H1 (cell line): Measurements from ENCODE around the gene CSF1. TPM values are rescaled to one million over a fixed set of nuclear protein-coding genes. Genes with fewer than 3 reads are reported as not detected.

ENCODE experiments used
- CTCF ChIA-PET: fragments of 300-600 bp; sonication (Branson Sonifier 250); formaldehyde crosslinking; loops from one replicate; lab custom pipeline; 2021; ENCODE audit not compliant: partially characterized antibody; lab: Charles Lee
- POLR2A ChIA-PET: fragments of 300-600 bp; sonication (Branson Sonifier 250); formaldehyde crosslinking; loops from one replicate; lab custom pipeline; 2021; ENCODE audit warnings: inconsistent platforms; ENCODE audit not compliant: partially characterized antibody; lab: Charles Lee
- DNase-seq, 2 experiments: peaks; one replicate each; pipeline versions ENCODE4 v3.0.0 to v3.0.0-alpha.2; 2010 to 2022; ENCODE audit warnings: low spot score in 2 of 2, low read depth in 1 of 2, mixed read lengths in 1 of 2
- FAIRE-seq: peaks from 2 replicates; lab custom pipeline; 2011; peaks lifted over from hg19 to GRCh38; lab: Jason Lieb, UNC
- H2AFZ ChIP-seq: 2 replicates; pipeline ENCODE4 v1.8.1; 2012; ENCODE audit warnings: low read length, inconsistent platforms
- H2AK5ac ChIP-seq: 2 replicates; pipeline ENCODE4 v1.6.1; 2013; ENCODE audit warnings: low read depth, low read length
- H2BK120ac ChIP-seq: replicated peaks from 2 replicates; pipeline ENCODE3; 2013; ENCODE audit warnings: low read depth, low read length, inconsistent platforms
- H2BK12ac ChIP-seq: 2 replicates; pipeline ENCODE4 v1.6.1; 2013; ENCODE audit warnings: low read depth, low read length
- H2BK15ac ChIP-seq: 2 replicates; pipeline ENCODE4 v1.6.1; 2013; ENCODE audit warnings: low read length
- H2BK20ac ChIP-seq: 2 replicates; pipeline ENCODE4 v1.6.1; 2013; ENCODE audit warnings: low read length
- H2BK5ac ChIP-seq: 2 replicates; pipeline ENCODE4 v1.6.1; 2013; ENCODE audit warnings: low read depth, low read length
- H3K14ac ChIP-seq: 2 replicates; pipeline ENCODE4 v1.6.1; 2013; ENCODE audit warnings: inconsistent platforms; ENCODE audit not compliant: insufficient read length
- H3K18ac ChIP-seq: 2 replicates; pipeline ENCODE4 v1.6.1; 2013; ENCODE audit warnings: low read length; ENCODE audit errors: extremely low read depth
- H3K23ac ChIP-seq: 2 replicates; pipeline ENCODE4 v1.6.1; 2013; ENCODE audit warnings: inconsistent platforms; ENCODE audit not compliant: insufficient read length
- H3K23me2 ChIP-seq: 2 replicates; pipeline ENCODE4 v1.6.1; 2013; ENCODE audit warnings: low read depth, low read length
- H3K27ac ChIP-seq: 2 replicates; pipeline ENCODE4 v1.6.1; 2011; ENCODE audit warnings: low read depth, low read length, inconsistent platforms
- H3K27me3 ChIP-seq, 4 experiments: replicated peaks in 1 of 4; 1 replicate in 1 of 4; 2 replicates in 3 of 4; pipeline versions ENCODE4 v1.6.1 to v1.8.1; 2011 to 2013; ENCODE audit warnings: low read length in 3 of 4, mild to moderate bottlenecking in 3 of 4, inconsistent platforms in 2 of 4, mixed read lengths in 2 of 4, moderate library complexity in 1 of 4; ENCODE audit not compliant: control insufficient read depth in 3 of 4, insufficient read depth in 3 of 4; ENCODE audit errors: extremely low read depth in 1 of 4
- H3K36me3 ChIP-seq, 4 experiments: 2 replicates each; pipeline versions ENCODE4 v1.6.1 to v1.8.1; 2011 to 2013; ENCODE audit warnings: mild to moderate bottlenecking in 4 of 4, low read length in 3 of 4, moderate library complexity in 2 of 4, control low read depth in 1 of 4, inconsistent platforms in 1 of 4; ENCODE audit not compliant: insufficient read depth in 4 of 4, control insufficient read depth in 2 of 4
- H3K4ac ChIP-seq: replicated peaks from 2 replicates; pipeline ENCODE3; 2013; ENCODE audit warnings: low read length, low read depth, mixed read lengths, inconsistent platforms; ENCODE audit not compliant: insufficient read length
- H3K4me1 ChIP-seq, 4 experiments: replicated peaks in 1 of 4; 1 replicate in 1 of 4; 2 replicates in 3 of 4; pipeline versions ENCODE4 v1.6.1 to v1.8.1; 2011 to 2013; ENCODE audit warnings: low read length in 3 of 4, inconsistent platforms in 2 of 4, mixed read lengths in 1 of 4; ENCODE audit not compliant: insufficient read depth in 4 of 4, control insufficient read depth in 3 of 4
- H3K4me2 ChIP-seq, 2 experiments: 2 replicates each; pipeline versions ENCODE4 v1.6.1 to v1.8.1; 2011 to 2013; ENCODE audit warnings: low read depth in 2 of 2, low read length in 2 of 2, control low read depth in 1 of 2, inconsistent platforms in 1 of 2, mild to moderate bottlenecking in 1 of 2; ENCODE audit not compliant: insufficient read depth in 1 of 2
- H3K4me3 ChIP-seq, 4 experiments: fragments of 200-600, 300-600 bp in 1 of 4; sonication (generic), shearing (Covaris generic), sonication (Bioruptor Twin) in 1 of 4; 2 replicates each; pipeline versions ENCODE4 v1.5.1 to v1.8.1; 2011 to 2016; ENCODE audit warnings: low read length in 4 of 4, low read depth in 3 of 4, control low read depth in 2 of 4, inconsistent platforms in 2 of 4, mild to moderate bottlenecking in 2 of 4, mixed read lengths in 1 of 4, moderate library complexity in 1 of 4; ENCODE audit not compliant: insufficient read depth in 2 of 4; ENCODE audit errors: extremely low read depth in 1 of 4
- H3K56ac ChIP-seq: replicated peaks from 2 replicates; pipeline ENCODE3; 2013; ENCODE audit warnings: low read depth, mild to moderate bottlenecking, mixed read lengths, low read length, inconsistent platforms; ENCODE audit not compliant: insufficient read length
- H3K79me1 ChIP-seq: 2 replicates; pipeline ENCODE4 v1.6.1; 2013; ENCODE audit warnings: low read depth, low read length, control low read depth
- H3K79me2 ChIP-seq, 2 experiments: 2 replicates each; pipeline versions ENCODE4 v1.6.1 to v1.8.1; 2012 to 2013; ENCODE audit warnings: low read length in 2 of 2, mild to moderate bottlenecking in 2 of 2, inconsistent platforms in 1 of 2; ENCODE audit not compliant: insufficient read depth in 2 of 2, control insufficient read depth in 1 of 2
- H3K9ac ChIP-seq, 4 experiments: replicated peaks in 1 of 4; 1 replicate in 1 of 4; 2 replicates in 3 of 4; pipeline versions ENCODE4 v1.6.1 to v1.8.1; 2011 to 2013; ENCODE audit warnings: low read depth in 3 of 4, low read length in 3 of 4, control low read depth in 2 of 4, mild to moderate bottlenecking in 2 of 4, moderate library complexity in 2 of 4, inconsistent platforms in 1 of 4; ENCODE audit errors: extremely low read depth in 1 of 4
- H3K9me3 ChIP-seq, 2 experiments: 2 replicates each; pipeline versions ENCODE4 v1.6.1 to v1.8.1; 2012 to 2013; ENCODE audit warnings: mild to moderate bottlenecking in 2 of 2, moderate library complexity in 2 of 2, control low read depth in 1 of 2, inconsistent platforms in 1 of 2, low read depth in 1 of 2, low read length in 1 of 2, mixed read lengths in 1 of 2; ENCODE audit not compliant: insufficient read depth in 2 of 2
- H4K20me1 ChIP-seq, 2 experiments: replicated peaks in 1 of 2; 2 replicates each; pipeline versions ENCODE3 to v1.8.1; 2011 to 2013; ENCODE audit warnings: inconsistent platforms in 2 of 2, low read length in 2 of 2, mild to moderate bottlenecking in 1 of 2; ENCODE audit not compliant: insufficient read depth in 2 of 2, control insufficient read depth in 1 of 2
- H4K5ac ChIP-seq: 2 replicates; pipeline ENCODE4 v1.6.1; 2013; ENCODE audit warnings: low read length, low read depth, mixed read lengths, inconsistent platforms; ENCODE audit not compliant: insufficient read length
- H4K8ac ChIP-seq: 2 replicates; pipeline ENCODE4 v1.8.0; 2013; ENCODE audit warnings: mild to moderate bottlenecking, moderate library complexity, low read length, inconsistent platforms; ENCODE audit not compliant: insufficient read depth; ENCODE audit errors: extremely low read depth
- H4K91ac ChIP-seq: replicated peaks from 2 replicates; pipeline ENCODE3; 2013; ENCODE audit warnings: low read length, mixed read lengths, inconsistent platforms; ENCODE audit not compliant: insufficient read length
- CHD1 ChIP-seq: IDR thresholded peaks from 2 replicates; pipeline ENCODE4 v1.6.1; 2012; ENCODE audit warnings: low read depth, low read length, improper control_type of control experiment
- RBBP5 ChIP-seq: IDR thresholded peaks from 2 replicates; pipeline ENCODE4 v1.7.1; 2012; ENCODE audit warnings: low read depth, mild to moderate bottlenecking, inconsistent platforms, low read length, moderate library complexity, borderline replicate concordance
- SP2 ChIP-seq: IDR thresholded peaks from 2 replicates; pipeline ENCODE4 v1.6.1; 2012; ENCODE audit warnings: mild to moderate bottlenecking, low read length, inconsistent platforms
- TCF12 ChIP-seq: IDR thresholded peaks from 2 replicates; pipeline ENCODE4 v1.6.1; 2011; ENCODE audit warnings: low read depth, mild to moderate bottlenecking, low read length
- WGBS, 2 experiments: shearing (Covaris generic) in 1 of 2; methylation state at CpG; one replicate each; pipeline versions ENCODE4 v1.1.6 to v1.1.7; 2013 to 2015; ENCODE audit warnings: low lambda C conversion rate in 2 of 2, mixed read lengths in 2 of 2, inconsistent platforms in 1 of 2, low coverage in 1 of 2, missing lambda C conversion rate in 1 of 2; ENCODE audit not compliant: insufficient replicate concordance in 2 of 2, insufficient coverage in 1 of 2, insufficient read length in 1 of 2; ENCODE audit errors: extremely low coverage in 1 of 2, missing lambda C conversion rate in 1 of 2; 5-methylcytosine and 5-hydroxymethylcytosine counted together
- polyA plus RNA-seq, 7 experiments: library from polyadenylated mRNA; depleted of rRNA in 3 of 7; stranded (reverse) in 5 of 7; unstranded in 2 of 7; fragments of >200 nt in 5 of 7; fragments of 200-250 nt in 2 of 7; gene quantifications; 1 replicate in 5 of 7; 2 replicates in 1 of 7; 4 replicates in 1 of 7; pipeline versions ENCODE4 v1.2.1 to v1.2.3, GENCODE V29; 2011 to 2013; ENCODE audit warnings: missing spikeins in 2 of 7, mixed read lengths in 2 of 7
- total RNA-seq: library from RNA; stranded (reverse); fragmentation: NEBNext Ultra II Directional; extraction: Animal tissue kit (Norgen Biotek cat#: 25700); gene quantifications from 2 replicates; pipeline ENCODE4 v1.2.1, GENCODE V29; 2021

Gene CSF1
- total and polyA plus RNA-seq, 2 of the 8 experiments (the other 6 are each of a cell fraction or from before 2014, with no cell fraction given), result 3.3 to 5.4 TPM

DNA sequence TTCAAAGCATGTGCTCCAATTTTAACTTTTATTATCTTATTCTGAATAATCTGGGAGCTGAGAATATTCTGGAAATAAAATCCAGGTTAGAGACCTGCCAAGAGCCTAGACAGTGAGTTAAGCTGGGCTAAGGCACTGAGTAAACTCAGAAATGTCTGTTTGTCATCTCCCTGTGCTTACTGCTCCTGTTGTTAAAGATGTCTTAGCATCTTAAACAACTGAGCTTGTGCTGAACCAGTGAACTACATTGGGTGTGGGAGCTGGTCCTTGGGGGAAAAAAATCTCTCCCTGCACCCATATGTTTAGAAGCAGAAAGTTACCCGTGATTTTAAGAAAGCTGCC, 49.0 kb downstream of the CSF1 start:
- H3K9me3 ChIP-seq, result no peaks in the 10 kb centered on the region
- no peak overlapping the region for H4K8ac ChIP-seq
- H4K5ac ChIP-seq, result no peak overlapping the region
- 0 out of 2 replicates have a peak, but pooled peaks have one; percentile 21 for TF ChIP-seq RBBP5
- TF ChIP-seq CHD1, result no peak
- 0 out of 2 replicates have a peak, but pooled peaks have one; percentile 1 for TF ChIP-seq TCF12
- no peak for TF ChIP-seq SP2
- TF ChIP-seq, all 59 proteins: peak for 2
- CTCF ChIA-PET, result interaction anchor here (0.8 to 2.6 kb wide), 17 partner anchors 12 to 185 kb away, joined by 3 to 15 read pairs (median 5); partner anchors contain the start of gene AHCYL1
- peaks cover 5 to 26% (median 17%) of the 10 kb centered on the region in 4 experiments; a peak in 6 of 7 replicates for H3K4me1 ChIP-seq
- H2AK5ac ChIP-seq, result no peak overlapping the region
- no peak overlapping the region for H3K4ac ChIP-seq
- H3K23ac ChIP-seq, result no peak overlapping the region
- no peak overlapping the region for H3K56ac ChIP-seq
- no peak overlapping the region for H4K91ac ChIP-seq
- FAIRE-seq, result no peak
- no peak overlapping the region for H2BK5ac ChIP-seq
- 11% methylated on average over 1 of the region's 1 CpG; no CpG with 5 or more reads in 1 of the 2 experiments for WGBS, 2 experiments
- H3K27me3 ChIP-seq, result peaks cover 0 to 9% (median 2%) of the 10 kb centered on the region in 4 experiments; a peak in 4 of 7 replicates
- no peaks in the 10 kb centered on the region for H3K79me1 ChIP-seq
- no peak overlapping the region; the same call in 1 of the 2 replicates for H3K18ac ChIP-seq
- H3K23me2 ChIP-seq, result no peaks in the 10 kb centered on the region
- no peak overlapping the region for H3K14ac ChIP-seq
- H3K79me2 ChIP-seq, result no peaks in the 10 kb centered on the region
- H3K27ac ChIP-seq, result no peak overlapping the region
- no peak overlapping the region for H2BK15ac ChIP-seq
- no peak overlapping the region for H2BK12ac ChIP-seq
- H3K9ac ChIP-seq, result no peak overlapping the region
- peaks cover 0 to 2% of the 10 kb centered on the region in 2 experiments for H4K20me1 ChIP-seq
- peak overlapping the region in 1 of 4 experiments; percentile 45; a peak in 2 of 8 replicates for H3K4me3 ChIP-seq
- H3K4me2 ChIP-seq, result peak overlapping the region; percentile 46 to 66
- no peak for DNase-seq
- POLR2A ChIA-PET, result interaction anchor here (0.7 to 1.2 kb wide), 3 partner anchors 13 to 169 kb away, joined by 3 to 5 read pairs (median 3); partner anchors contain the start of gene CSF1
- H2BK20ac ChIP-seq, result no peak overlapping the region
- H3K36me3 ChIP-seq, result no peaks in the 10 kb centered on the region
- no peak overlapping the region for H2AFZ ChIP-seq
- H2BK120ac ChIP-seq, result no peak overlapping the region
